Nephron (organoid): Measurements from ENCODE around the gene BANF2.

Experiments
- H3K27ac Mint-ChIP-seq, 3 experiments: 2 replicates each; pipeline ENCODE4 v1.8.0; 2020; ENCODE audit warnings: mixed read lengths in 3 of 3, mild to moderate bottlenecking in 2 of 3, moderate library complexity in 1 of 3
- H3K27me3 Mint-ChIP-seq: 2 replicates; pipeline ENCODE4 v1.8.0; 2021; ENCODE audit warnings: low read depth, mild to moderate bottlenecking, moderate library complexity, mixed read lengths
- H3K36me3 Mint-ChIP-seq: 2 replicates; pipeline ENCODE4 v1.8.0; 2020; ENCODE audit warnings: low read depth, mixed read lengths
- H3K4me1 Mint-ChIP-seq: 2 replicates; pipeline ENCODE4 v1.8.0; 2020; ENCODE audit warnings: mixed read lengths
- H3K4me3 Mint-ChIP-seq, 3 experiments: 2 replicates each; pipeline ENCODE4 v1.8.0; 2020; ENCODE audit warnings: mild to moderate bottlenecking in 3 of 3, mixed read lengths in 3 of 3, moderate library complexity in 2 of 3
- H3K9me3 Mint-ChIP-seq: 2 replicates; pipeline ENCODE4 v1.8.0; 2020; ENCODE audit warnings: mixed read lengths
- CTCF ChIP-seq, 3 experiments: fragments of 200-600 bp; sonication (generic); IDR thresholded peaks; one replicate each; pipeline ENCODE4 v1.5.0; 2021; ENCODE audit warnings: antibody characterized with exemption in 3 of 3; ENCODE audit not compliant: unreplicated experiment in 3 of 3

BANF2 gene

DNA sequence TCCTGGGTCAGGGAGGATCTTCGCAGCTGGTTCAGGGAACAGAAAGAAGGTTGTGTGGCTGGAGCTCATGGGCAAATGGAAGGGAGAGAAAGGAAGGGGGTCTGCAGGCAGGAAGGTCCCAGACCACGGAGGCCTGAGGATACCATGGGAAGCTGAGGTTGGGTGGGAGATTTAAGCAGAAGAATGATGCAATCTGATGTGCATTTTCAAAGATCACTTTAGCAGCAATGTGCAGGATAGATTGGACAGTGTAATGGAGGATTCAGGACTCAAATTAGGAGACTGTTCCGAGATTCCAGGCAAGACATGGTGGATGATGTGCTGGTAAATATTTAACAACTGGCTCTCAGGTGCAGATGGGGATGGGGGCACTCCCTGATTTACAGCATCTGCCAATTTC, 12.0 kb upstream of the BANF2 start:
- H3K4me3 Mint-ChIP-seq, result no peak overlapping the region
- no peak for TF ChIP-seq CTCF (IDR thresholded peaks at IDR 0.05; ENCODE audit: unreplicated experiment in 3 of 3)
- peaks cover 7% of the 10 kb centered on the region for H3K4me1 Mint-ChIP-seq
- peaks cover 14% of the 10 kb centered on the region for H3K9me3 Mint-ChIP-seq
- peaks cover 12% of the 10 kb centered on the region for H3K27me3 Mint-ChIP-seq
- H3K27ac Mint-ChIP-seq, result no peak overlapping the region
- H3K36me3 Mint-ChIP-seq, result no peaks in the 10 kb centered on the region

DNA sequence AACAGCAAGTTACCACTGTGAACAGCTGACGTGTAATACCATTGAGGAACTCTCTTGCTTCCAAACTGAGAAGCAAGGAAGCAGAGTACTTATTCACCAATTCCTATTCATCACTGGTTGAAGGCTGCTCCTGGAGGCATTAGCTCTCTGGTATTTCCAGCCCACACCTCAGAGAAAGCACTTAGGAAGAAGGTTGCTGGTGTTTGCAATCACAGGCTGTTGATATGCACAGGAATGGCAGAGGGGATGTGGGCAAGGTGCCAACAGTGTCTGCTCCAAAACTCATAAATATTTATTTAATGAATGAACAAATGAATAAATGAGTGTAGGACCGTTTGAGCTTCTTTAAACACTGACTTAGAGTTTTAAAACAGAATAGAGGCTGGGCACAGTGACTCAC, 10.8 kb upstream of the BANF2 start:
- Mint-ChIP-seq H3K9me3 (peaks cover 14% of the 10 kb centered on the region), H3K4me1 (peaks cover 7% of the 10 kb centered on the region), H3K4me3 (no peak overlapping the region), H3K36me3 (no peaks in the 10 kb centered on the region), H3K27ac (peak overlapping the region in 1 of 3 experiments; percentile 22), H3K27me3 (peaks cover 14% of the 10 kb centered on the region)
- TF ChIP-seq CTCF (IDR thresholded peaks at IDR 0.05; ENCODE audit: unreplicated experiment in 3 of 3), result no peak

- Mint-ChIP-seq H3K4me1 (peaks cover 7% of the 10 kb centered on the region), H3K27ac (no peak overlapping the region), H3K4me3 (no peak overlapping the region), H3K27me3 (peaks cover 16% of the 10 kb centered on the region), H3K36me3 (no peaks in the 10 kb centered on the region), H3K9me3 (peaks cover 14% of the 10 kb centered on the region)
- no peak for TF ChIP-seq CTCF (IDR thresholded peaks at IDR 0.05; ENCODE audit: unreplicated experiment in 3 of 3)
Measured at GRCh38 chr20:17690144-17690543, 9.6 kb upstream of the BANF2 start.

DNA sequence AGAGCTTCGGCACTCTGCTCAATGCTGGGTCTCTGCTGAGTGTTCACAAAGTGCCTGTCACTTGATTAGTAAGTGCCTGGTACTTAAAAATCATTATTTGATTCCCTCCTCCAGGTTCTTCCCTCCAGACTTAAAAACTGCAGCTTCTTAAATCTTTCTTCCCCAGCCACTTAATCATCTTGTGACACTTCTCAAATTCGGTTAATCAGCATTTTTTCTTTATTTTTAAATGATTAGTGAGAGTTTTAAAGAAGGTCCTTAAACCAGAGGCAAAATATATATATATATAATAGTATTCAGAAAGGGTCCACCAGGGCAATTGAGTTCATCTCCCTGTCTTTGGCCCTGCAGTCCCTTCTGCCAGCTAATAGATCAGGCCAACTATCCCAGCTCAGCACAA, 8.0 kb upstream of the BANF2 start:
- no peak overlapping the region for H3K4me3 Mint-ChIP-seq
- no peaks in the 10 kb centered on the region for H3K36me3 Mint-ChIP-seq
- no peak for TF ChIP-seq CTCF (IDR thresholded peaks at IDR 0.05; ENCODE audit: unreplicated experiment in 3 of 3)
- H3K27ac Mint-ChIP-seq, result peak overlapping the region in 2 of 3 experiments; percentile 9 to 49
- H3K27me3 Mint-ChIP-seq, result peaks cover 13% of the 10 kb centered on the region
- peaks cover 7% of the 10 kb centered on the region for H3K4me1 Mint-ChIP-seq
- H3K9me3 Mint-ChIP-seq, result peaks cover 18% of the 10 kb centered on the region

DNA sequence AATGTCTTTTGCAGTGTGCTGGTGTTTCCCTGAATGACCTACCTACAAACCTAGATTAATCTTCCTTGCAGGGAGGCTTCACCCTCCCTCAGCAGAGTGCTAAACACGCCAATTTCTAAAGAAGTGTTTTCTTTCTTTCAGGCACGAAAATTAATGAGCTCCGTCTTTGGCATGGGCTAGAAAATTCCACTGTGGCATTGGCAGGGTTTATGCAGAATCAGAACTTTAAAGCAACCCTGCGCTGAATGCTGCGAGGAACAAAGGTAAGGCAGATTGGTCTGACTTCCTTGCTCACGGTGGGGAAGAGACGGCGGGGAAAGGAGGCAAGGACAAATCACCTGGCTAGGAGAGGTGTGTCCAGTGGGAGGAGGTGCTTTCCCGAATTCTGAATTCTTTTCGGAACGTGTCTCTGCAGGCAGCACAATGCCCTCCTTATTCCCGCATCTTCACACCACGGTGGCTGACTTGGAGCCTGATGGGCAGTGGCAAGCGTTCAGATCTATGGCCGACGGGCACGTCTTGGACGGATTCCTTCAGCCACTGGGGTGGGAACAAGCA, 6.2 kb upstream of the BANF2 start:
- Mint-ChIP-seq H3K4me1 (peaks cover 7% of the 10 kb centered on the region), H3K36me3 (no peaks in the 10 kb centered on the region), H3K4me3 (no peak overlapping the region), H3K27ac (peak overlapping the region in 2 of 3 experiments; percentile 30 to 35), H3K9me3 (peaks cover 6% of the 10 kb centered on the region), H3K27me3 (peaks cover 8% of the 10 kb centered on the region)
- no peak for TF ChIP-seq CTCF (IDR thresholded peaks at IDR 0.05; ENCODE audit: unreplicated experiment in 3 of 3)

GRCh38 chr20:17694767-17695166, 5.0 kb upstream of the BANF2 start:
- H3K4me1 Mint-ChIP-seq, result peaks cover 7% of the 10 kb centered on the region
- no peaks in the 10 kb centered on the region for H3K36me3 Mint-ChIP-seq
- H3K9me3 Mint-ChIP-seq, result peaks cover 6% of the 10 kb centered on the region
- peaks cover 8% of the 10 kb centered on the region for H3K27me3 Mint-ChIP-seq
- no peak overlapping the region for H3K4me3 Mint-ChIP-seq
- H3K27ac Mint-ChIP-seq, result no peak overlapping the region
- no peak for TF ChIP-seq CTCF (IDR thresholded peaks at IDR 0.05; ENCODE audit: unreplicated experiment in 3 of 3)
